ENCODE data around the gene DOCK9. TPM values are rescaled to one million over a fixed set of nuclear protein-coding genes. Genes with fewer than 3 reads are reported as not detected.
"Not testable (repeated sequence)": the region's sequence is repeated elsewhere in the genome, so short reads cannot be mapped to it uniquely, and the experiment has no call there.

The DOCK9 gene
- total and polyA plus RNA-seq, 2 experiments from 2014 or later = 8.5 to 57.7 TPM

DNA sequence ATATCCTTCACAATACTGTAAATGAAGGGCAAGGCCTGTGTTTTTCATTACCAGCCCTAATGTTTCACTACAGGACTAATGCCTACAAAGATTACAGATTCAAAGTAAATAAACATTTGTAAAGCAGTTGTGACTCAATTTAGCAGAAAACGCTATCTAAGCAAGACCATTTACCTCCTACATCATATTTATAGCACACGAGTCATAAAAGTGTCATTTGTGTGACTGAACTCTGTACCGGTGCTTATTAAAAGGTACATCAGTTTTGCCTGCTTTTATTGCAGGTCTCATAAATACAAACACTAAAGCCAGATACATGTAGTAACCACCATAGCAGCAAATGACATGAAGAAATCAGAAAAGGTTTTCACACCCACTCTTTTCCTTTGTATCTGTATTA lies 163.9 kb downstream of the DOCK9 start:
- Histone ChIP-seq H4K20me1 (replicated peaks; ENCODE audit: insufficient read depth) (no peaks in the 10 kb centered on the region), H3K27me3 (ENCODE audit: insufficient read depth) (no peaks in the 10 kb centered on the region), H3K9me2 (ENCODE audit: insufficient read depth) (0 out of 2 replicates have a peak, but pooled peaks cover 3% of the 10 kb centered on the region), H3K27ac (ENCODE audit: low read depth) (no peak overlapping the region), H3K4me1 (ENCODE audit: insufficient read depth) (0 out of 2 replicates have a peak, but pooled peaks cover under 1% of the 10 kb centered on the region), H3K4me3 (no peak overlapping the region), H2AFZ (no peak overlapping the region), H3F3A (replicated peaks; ENCODE audit: low read depth) (no peaks in the 10 kb centered on the region), H3K79me2 (replicated peaks; ENCODE audit: insufficient read depth) (no peaks in the 10 kb centered on the region), H3K36me3 (ENCODE audit: insufficient read depth) (no peaks in the 10 kb centered on the region), H3K4me2 (no peak overlapping the region)
- ATAC-seq (no peak), DNase-seq (ENCODE audit: low spot score) (no peak)
- peaks cover 1% of the 10 kb centered on the region for H3K27me3 Mint-ChIP-seq (ENCODE audit: insufficient read depth, low read depth, poor library complexity)
- no peaks in the 10 kb centered on the region; the same call in 2 of the 3 replicates for H3K36me3 Mint-ChIP-seq (ENCODE audit: low read depth)
- H3K4me3 Mint-ChIP-seq = no peak overlapping the region
- TF ChIP-seq, protein P1, sequence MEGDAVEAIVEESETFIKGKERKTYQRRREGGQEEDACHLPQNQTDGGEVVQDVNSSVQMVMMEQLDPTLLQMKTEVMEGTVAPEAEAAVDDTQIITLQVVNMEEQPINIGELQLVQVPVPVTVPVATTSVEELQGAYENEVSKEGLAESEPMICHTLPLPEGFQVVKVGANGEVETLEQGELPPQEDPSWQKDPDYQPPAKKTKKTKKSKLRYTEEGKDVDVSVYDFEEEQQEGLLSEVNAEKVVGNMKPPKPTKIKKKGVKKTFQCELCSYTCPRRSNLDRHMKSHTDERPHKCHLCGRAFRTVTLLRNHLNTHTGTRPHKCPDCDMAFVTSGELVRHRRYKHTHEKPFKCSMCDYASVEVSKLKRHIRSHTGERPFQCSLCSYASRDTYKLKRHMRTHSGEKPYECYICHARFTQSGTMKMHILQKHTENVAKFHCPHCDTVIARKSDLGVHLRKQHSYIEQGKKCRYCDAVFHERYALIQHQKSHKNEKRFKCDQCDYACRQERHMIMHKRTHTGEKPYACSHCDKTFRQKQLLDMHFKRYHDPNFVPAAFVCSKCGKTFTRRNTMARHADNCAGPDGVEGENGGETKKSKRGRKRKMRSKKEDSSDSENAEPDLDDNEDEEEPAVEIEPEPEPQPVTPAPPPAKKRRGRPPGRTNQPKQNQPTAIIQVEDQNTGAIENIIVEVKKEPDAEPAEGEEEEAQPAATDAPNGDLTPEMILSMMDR (conservative IDR thresholded peaks at IDR 0.05; ENCODE audit: low read depth in 2 of 2) = no peak
- TF ChIP-seq NANOG (IDR thresholded peaks at IDR 0.05; ENCODE audit: borderline replicate concordance) = no peak
- peaks cover 8% of the 10 kb centered on the region for H3K4me1 Mint-ChIP-seq
- no peaks in the 10 kb centered on the region for H3K9me3 Mint-ChIP-seq
- H3K27ac Mint-ChIP-seq = no peak overlapping the region

DNA sequence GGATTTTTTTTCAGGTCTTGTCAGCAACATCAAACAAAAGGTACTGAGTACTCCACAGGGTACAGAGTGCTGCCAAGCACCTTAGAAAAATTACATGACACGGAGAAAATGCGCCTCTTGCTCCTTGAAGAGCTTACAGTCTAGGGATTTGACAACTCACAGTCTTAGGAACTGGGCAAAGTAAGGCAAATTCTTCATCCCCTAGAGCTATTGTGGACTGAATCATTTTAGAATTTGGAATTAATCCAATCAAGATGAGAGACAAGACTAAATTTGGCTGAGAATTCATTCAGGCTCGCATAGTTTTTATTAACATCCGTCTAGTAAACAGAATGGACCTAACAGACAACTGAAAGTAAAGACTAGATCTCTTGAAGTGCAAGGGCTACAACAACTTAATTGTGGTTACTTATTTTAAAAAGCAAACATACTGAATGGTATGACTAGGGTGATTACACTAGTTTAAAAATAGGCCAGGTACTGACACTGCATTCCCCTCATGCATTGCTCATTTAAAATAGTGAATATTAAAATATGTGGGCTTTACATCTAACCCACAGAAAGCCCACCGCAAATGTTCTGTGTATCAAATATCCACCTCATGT lies 165.6 kb downstream of the DOCK9 start:
- H3K27ac Mint-ChIP-seq; H3K4me2 ChIP-seq; H3F3A ChIP-seq (replicated peaks; ENCODE audit: low read depth); H3K36me3 ChIP-seq (ENCODE audit: insufficient read depth); ATAC-seq; H3K9me2 ChIP-seq (ENCODE audit: insufficient read depth); H3K4me3 Mint-ChIP-seq; H3K27me3 Mint-ChIP-seq (ENCODE audit: insufficient read depth, low read depth, poor library complexity); H3K4me3 ChIP-seq; DNase-seq (ENCODE audit: low spot score); H4K20me1 ChIP-seq (replicated peaks; ENCODE audit: insufficient read depth); H3K27me3 ChIP-seq (ENCODE audit: insufficient read depth); H3K79me2 ChIP-seq (replicated peaks; ENCODE audit: insufficient read depth); H3K27ac ChIP-seq (ENCODE audit: low read depth); H3K36me3 Mint-ChIP-seq (ENCODE audit: low read depth); H3K9me3 Mint-ChIP-seq; H2AFZ ChIP-seq: not testable (repeated sequence)
- H3K4me1 Mint-ChIP-seq = peaks cover 19% of the 10 kb centered on the region
- H3K4me1 ChIP-seq (ENCODE audit: insufficient read depth) = peaks cover 14% of the 10 kb centered on the region

DNA sequence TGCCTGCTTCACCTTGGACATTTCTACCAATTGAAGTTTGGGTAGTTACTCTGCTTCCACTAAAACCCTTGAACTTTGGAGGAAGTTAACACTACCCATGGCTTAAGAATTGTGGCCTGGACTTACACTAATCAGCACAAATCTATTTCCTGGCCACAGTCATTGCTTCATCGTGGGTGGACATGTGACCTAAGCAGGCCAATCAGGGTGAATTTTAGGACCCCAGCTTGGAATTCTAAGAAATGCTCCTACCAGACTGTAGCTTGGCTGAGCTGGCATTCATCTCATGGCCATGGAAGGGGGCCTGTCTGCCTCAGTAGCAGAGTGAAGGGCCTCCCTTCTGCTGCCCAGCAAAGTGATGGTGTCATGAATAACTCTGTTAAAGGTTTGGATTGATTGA lies 167.1 kb downstream of the DOCK9 start:
- Mint-ChIP-seq H3K9me3 (no peaks in the 10 kb centered on the region), H3K36me3 (ENCODE audit: low read depth) (no peaks in the 10 kb centered on the region; the same call in 2 of the 3 replicates), H3K27me3 (ENCODE audit: insufficient read depth, low read depth, poor library complexity) (peaks cover 1% of the 10 kb centered on the region), H3K4me1 (peaks cover 18% of the 10 kb centered on the region), H3K27ac (no peak overlapping the region), H3K4me3 (no peak overlapping the region)
- Histone ChIP-seq H2AFZ (no peak overlapping the region), H3K4me3 (no peak overlapping the region), H3K9me2 (ENCODE audit: insufficient read depth) (0 out of 2 replicates have a peak, but pooled peaks cover 3% of the 10 kb centered on the region), H3K27ac (ENCODE audit: low read depth) (no peak overlapping the region), H4K20me1 (replicated peaks; ENCODE audit: insufficient read depth) (no peaks in the 10 kb centered on the region), H3K36me3 (ENCODE audit: insufficient read depth) (no peaks in the 10 kb centered on the region), H3F3A (replicated peaks; ENCODE audit: low read depth) (0 out of 2 replicates have a peak, but pooled peaks cover 3% of the 10 kb centered on the region), H3K4me1 (ENCODE audit: insufficient read depth) (peaks cover 20% of the 10 kb centered on the region), H3K27me3 (ENCODE audit: insufficient read depth) (no peaks in the 10 kb centered on the region), H3K4me2 (no peak overlapping the region), H3K79me2 (replicated peaks; ENCODE audit: insufficient read depth) (no peaks in the 10 kb centered on the region)
- no peak for ATAC-seq
- DNase-seq (ENCODE audit: low spot score) = no peak
- TF ChIP-seq JUNB (IDR thresholded peaks at IDR 0.05; ENCODE audit: unreplicated experiment) (no peak), STAT1 (IDR thresholded peaks at IDR 0.05; ENCODE audit: unreplicated experiment) (no peak), EZH2 (IDR thresholded peaks at IDR 0.05; ENCODE audit: low read depth, unreplicated experiment) (no peak), ZNF462 (CRISPR knock-in tag; IDR thresholded peaks at IDR 0.05) (no peak)
- TF ChIP-seq, protein P2, sequence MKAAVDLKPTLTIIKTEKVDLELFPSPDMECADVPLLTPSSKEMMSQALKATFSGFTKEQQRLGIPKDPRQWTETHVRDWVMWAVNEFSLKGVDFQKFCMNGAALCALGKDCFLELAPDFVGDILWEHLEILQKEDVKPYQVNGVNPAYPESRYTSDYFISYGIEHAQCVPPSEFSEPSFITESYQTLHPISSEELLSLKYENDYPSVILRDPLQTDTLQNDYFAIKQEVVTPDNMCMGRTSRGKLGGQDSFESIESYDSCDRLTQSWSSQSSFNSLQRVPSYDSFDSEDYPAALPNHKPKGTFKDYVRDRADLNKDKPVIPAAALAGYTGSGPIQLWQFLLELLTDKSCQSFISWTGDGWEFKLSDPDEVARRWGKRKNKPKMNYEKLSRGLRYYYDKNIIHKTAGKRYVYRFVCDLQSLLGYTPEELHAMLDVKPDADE (IDR thresholded peaks at IDR 0.05) = no peak
